ENCODE data around the gene SLF2. TPM values are rescaled to one million over a fixed set of nuclear protein-coding genes. Genes with fewer than 3 reads are reported as not detected.

The SLF2 gene
- total RNA-seq, 1 donor from 2014 or later: 46.1 TPM

DNA sequence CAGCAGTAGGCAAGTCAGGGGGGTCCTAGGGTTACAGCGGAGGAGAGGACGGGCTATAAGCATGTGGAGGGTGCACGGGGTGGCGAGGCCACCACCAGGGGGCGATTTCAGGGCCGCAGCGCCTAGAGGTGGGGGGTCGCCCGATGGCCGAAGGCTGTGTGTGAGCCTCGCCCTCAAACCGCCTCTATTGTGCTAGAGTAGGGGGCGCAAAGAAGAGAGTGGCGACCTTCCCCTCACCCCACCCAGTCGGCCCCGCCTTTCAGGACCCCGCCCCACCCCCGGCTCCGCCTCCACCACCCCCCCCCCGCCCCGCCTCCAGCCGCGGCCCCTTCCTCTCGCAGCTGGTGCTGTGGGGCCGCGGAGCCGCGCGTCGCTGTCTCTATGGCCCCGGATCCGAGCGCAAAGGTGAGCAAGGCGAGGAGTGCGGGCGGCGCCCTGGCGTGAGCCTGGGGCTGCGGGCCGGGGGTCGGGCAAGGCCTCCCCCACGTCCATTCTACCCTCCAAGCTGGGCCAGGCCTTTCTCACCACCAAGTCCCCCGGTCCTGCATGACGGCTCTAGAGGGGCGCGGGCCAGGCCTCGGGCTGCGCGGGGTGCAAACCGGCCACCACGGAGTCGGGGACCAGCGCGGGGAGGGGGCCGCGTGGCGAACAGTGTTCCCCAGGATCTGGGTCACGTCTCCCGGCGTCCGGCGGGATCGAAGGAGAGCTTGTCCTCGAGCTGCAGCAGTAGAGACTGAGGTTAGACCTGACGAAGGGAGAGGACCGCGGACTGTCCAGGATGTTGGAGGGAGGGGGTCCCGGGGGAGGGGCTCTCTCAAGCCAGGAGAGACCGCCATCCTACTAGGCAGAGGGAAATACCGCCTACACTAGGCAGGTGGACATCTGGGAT lies 56.7 kb downstream of the SLF2 start, which contains the start of gene SEMA4G:
Gene SEMA4G, plus strand, starts transcription at position 318 of the 889 bp plus-strand sequence. CDS start 3,409 bp downstream, outside the sequence.
- Mint-ChIP-seq H3K9me3 (no peaks in the 10 kb centered on the region), H3K27ac (peak within 1 kb of the TSS; percentile 77), H3K4me3 (peak within 1 kb of the TSS; percentile 86)

DNA sequence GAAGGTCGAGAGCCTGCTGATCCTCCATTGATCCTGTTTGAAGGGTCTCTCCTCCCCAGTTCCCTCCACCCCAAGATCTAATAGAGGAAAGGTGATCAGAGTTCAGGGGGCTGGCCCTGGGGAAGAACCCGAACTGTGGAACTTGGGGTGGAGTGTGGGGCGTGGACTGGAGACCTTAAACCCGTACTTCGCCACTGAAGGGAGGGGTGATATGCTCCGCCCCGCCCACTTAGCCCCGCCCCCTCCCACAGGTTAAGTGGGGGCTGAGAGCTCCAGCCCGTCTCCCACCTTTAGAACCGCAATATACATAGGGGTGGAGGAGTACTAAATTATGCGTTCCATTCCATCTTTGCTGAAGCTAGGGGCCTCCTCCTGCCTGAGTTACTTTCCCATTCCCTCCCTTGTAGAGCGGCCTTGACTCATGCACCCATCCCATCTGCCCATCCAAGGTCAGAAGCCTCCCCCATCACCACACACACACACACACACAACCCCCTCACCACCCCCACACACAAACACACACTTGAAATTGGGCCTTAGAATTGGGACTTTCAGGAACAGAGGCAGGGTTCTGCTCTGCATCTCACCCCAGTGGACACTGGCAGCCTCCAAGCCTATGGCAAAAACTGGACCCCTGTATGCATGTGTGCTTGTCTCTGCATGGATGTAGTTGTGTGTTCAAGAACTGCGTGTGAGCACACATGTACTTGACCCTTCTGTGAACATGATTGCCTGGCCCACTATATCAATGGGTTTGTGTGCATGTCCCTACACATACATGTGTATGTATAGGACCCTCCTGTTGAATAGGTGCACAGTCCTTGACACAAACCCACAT lies 57.5 kb downstream of the SLF2 start:
- Mint-ChIP-seq H3K4me3 (peak overlapping the region; percentile 86), H3K27ac (peak overlapping the region; percentile 77), H3K27me3 (no peaks in the 10 kb centered on the region), H3K4me1 (ENCODE audit: unreplicated experiment) (peaks cover 44% of the 10 kb centered on the region), H3K9me3 (no peaks in the 10 kb centered on the region), H3K36me3 (peaks cover 6% of the 10 kb centered on the region)
- DNase-seq (ENCODE audit: extremely low spot score, unreplicated experiment): peak; percentile 55
- TF ChIP-seq, protein P1, sequence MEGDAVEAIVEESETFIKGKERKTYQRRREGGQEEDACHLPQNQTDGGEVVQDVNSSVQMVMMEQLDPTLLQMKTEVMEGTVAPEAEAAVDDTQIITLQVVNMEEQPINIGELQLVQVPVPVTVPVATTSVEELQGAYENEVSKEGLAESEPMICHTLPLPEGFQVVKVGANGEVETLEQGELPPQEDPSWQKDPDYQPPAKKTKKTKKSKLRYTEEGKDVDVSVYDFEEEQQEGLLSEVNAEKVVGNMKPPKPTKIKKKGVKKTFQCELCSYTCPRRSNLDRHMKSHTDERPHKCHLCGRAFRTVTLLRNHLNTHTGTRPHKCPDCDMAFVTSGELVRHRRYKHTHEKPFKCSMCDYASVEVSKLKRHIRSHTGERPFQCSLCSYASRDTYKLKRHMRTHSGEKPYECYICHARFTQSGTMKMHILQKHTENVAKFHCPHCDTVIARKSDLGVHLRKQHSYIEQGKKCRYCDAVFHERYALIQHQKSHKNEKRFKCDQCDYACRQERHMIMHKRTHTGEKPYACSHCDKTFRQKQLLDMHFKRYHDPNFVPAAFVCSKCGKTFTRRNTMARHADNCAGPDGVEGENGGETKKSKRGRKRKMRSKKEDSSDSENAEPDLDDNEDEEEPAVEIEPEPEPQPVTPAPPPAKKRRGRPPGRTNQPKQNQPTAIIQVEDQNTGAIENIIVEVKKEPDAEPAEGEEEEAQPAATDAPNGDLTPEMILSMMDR (conservative IDR thresholded peaks at IDR 0.05): no peak

More for the DNA sequence above, 56.7 kb downstream of the SLF2 start, which contains the start of gene SEMA4G:
- Mint-ChIP-seq H3K4me1 (ENCODE audit: unreplicated experiment) (peaks cover 44% of the 10 kb centered on the region), H3K27me3 (no peaks in the 10 kb centered on the region), H3K36me3 (peaks cover 9% of the 10 kb centered on the region)
- TF ChIP-seq, protein P1 (conservative IDR thresholded peaks at IDR 0.05): peak; percentile 91
- DNase-seq (ENCODE audit: extremely low spot score, unreplicated experiment): peak; percentile 78

DNA sequence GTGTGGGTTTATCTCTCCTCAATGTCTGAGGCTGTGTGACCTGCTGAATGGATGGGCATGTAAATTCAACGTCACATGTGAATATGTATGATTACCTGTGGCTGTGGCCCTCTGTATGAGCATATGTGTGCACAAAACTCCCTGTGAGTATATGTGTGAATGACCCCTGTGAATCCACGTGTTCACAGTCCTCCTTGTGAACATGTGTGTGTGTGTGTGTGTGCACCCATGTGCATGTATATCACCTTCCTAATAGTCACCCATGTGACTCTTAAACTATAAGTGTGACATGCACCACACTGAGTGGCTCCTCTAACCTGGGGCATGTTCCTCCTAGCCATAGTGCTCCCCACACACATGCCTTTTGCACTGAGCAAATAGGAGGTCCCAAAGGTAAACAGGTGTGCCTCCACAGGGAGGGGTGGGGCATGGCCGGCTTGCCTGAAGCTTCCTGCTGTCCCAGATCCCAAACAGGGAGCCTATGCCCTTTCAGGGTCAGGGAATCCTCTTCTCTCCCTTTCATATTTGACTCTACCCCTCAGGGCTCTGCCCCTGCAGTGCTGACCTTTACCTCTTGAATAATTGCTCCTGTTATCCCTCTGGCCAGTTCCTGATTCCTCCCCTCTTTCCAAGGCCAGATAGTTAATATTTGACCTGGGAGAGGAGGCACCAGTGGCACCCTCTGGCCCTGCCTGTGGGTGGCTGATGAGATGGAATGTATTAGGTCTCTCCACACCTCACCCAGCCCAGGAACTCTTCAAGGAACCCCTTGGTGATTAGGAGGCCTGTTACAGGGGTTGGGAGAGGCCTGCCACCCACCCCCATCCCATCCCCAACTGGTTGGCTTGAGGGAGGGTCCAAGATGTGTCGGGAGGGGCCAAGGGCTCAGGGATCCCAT lies 58.4 kb downstream of the SLF2 start:
- Mint-ChIP-seq H3K4me1 (ENCODE audit: unreplicated experiment) (peaks cover 44% of the 10 kb centered on the region), H3K27ac (peak overlapping the region; percentile 77), H3K4me3 (peak overlapping the region; percentile 86), H3K9me3 (no peaks in the 10 kb centered on the region), H3K36me3 (peaks cover 3% of the 10 kb centered on the region), H3K27me3 (no peaks in the 10 kb centered on the region)
- peak; percentile 44 for DNase-seq (ENCODE audit: extremely low spot score, unreplicated experiment)
- TF ChIP-seq, protein P1 (conservative IDR thresholded peaks at IDR 0.05): no peak

DNA sequence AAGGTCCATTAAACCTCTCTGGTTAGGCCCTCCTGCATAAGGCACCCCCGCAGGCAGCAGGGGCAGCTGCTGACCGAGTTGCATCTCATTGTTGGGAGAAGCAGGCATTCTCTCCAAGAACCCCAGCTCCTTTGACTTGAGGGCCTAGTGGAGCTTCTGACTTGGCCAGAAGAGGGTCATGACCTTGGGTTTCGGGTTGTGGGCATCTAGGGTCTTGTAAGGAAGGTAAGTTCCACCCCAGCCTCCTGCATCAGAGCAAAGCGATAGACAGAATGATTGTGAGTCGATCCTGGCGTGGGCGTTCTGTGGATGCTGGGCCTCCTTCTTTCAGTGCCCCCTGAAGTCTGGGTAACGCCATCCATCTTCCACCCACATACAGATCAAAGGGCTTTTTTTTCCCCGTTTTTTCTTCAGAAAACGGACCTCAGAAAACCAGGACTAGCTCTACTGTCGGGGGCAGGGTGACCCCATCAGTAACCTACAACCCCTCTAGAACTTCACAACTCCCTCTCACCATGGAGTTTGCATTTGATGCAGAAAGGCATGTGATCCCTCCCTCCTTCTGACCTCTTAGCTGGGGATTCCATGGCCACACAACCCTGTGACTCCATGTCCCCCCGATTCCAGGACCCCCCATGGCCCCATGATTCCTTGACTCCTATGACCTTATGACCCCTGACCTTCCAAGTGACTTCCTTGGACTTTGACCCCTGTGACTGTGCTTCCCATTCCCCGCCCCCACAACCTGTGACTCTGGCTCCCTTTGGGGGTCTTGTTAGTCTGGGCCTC lies 59.5 kb downstream of the SLF2 start:
- H3K36me3 Mint-ChIP-seq: peaks cover 6% of the 10 kb centered on the region
- no peaks in the 10 kb centered on the region for H3K9me3 Mint-ChIP-seq
- peaks cover 50% of the 10 kb centered on the region for H3K4me1 Mint-ChIP-seq (ENCODE audit: unreplicated experiment)
- DNase-seq (ENCODE audit: extremely low spot score, unreplicated experiment): peak; percentile 61
- H3K27me3 Mint-ChIP-seq: no peaks in the 10 kb centered on the region
- TF ChIP-seq, protein P1 (conservative IDR thresholded peaks at IDR 0.05): no peak
- no peak overlapping the region for H3K27ac Mint-ChIP-seq
- H3K4me3 Mint-ChIP-seq: peak overlapping the region; percentile 86

All from type B pancreatic cell (in vitro differentiated cells).